ENCODE measurements around the gene GRM7.

The GRM7 gene

GRCh38 chr3:7423995-7424394 lies 563.1 kb downstream of the GRM7 start:
- no peak overlapping the region for H3K4me3 ChIP-seq (ENCODE audit: low read length)
- no peak for TF ChIP-seq CTCF (conservative IDR thresholded peaks at IDR 0.05; ENCODE audit: low read length)
- DNase-seq (ENCODE audit: low read depth) = no peak

GRCh38 chr3:7428206-7428718 lies 567.3 kb downstream of the GRM7 start:
- DNase-seq (ENCODE audit: low read depth) = no peak
- no peak for TF ChIP-seq CTCF (conservative IDR thresholded peaks at IDR 0.05; ENCODE audit: low read length)
- no peak overlapping the region for H3K4me3 ChIP-seq (ENCODE audit: low read length)

GRCh38 chr3:7432610-7433009 lies 571.7 kb downstream of the GRM7 start:
- no peak for DNase-seq (ENCODE audit: low read depth)
- no peak overlapping the region for H3K4me3 ChIP-seq (ENCODE audit: low read length)
- TF ChIP-seq CTCF (conservative IDR thresholded peaks at IDR 0.05; ENCODE audit: low read length) = no peak

GRCh38 chr3:7433073-7433472 lies 572.2 kb downstream of the GRM7 start:
- H3K4me3 ChIP-seq (ENCODE audit: low read length) = no peak overlapping the region
- no peak for DNase-seq (ENCODE audit: low read depth)
- no peak for TF ChIP-seq CTCF (conservative IDR thresholded peaks at IDR 0.05; ENCODE audit: low read length)

- no peak overlapping the region for H3K4me3 ChIP-seq (ENCODE audit: low read length)
- no peak for DNase-seq (ENCODE audit: low read depth)
- TF ChIP-seq CTCF (conservative IDR thresholded peaks at IDR 0.05; ENCODE audit: low read length) = no peak
These were observed 575.6 kb downstream of the GRM7 start for GRCh38 chr3:7436542-7436941.

GRCh38 chr3:7437231-7437630 lies 576.3 kb downstream of the GRM7 start:
- no peak for TF ChIP-seq CTCF (conservative IDR thresholded peaks at IDR 0.05; ENCODE audit: low read length)
- no peak overlapping the region for H3K4me3 ChIP-seq (ENCODE audit: low read length)
- no peak for DNase-seq (ENCODE audit: low read depth)

- DNase-seq (ENCODE audit: low read depth) = no peak
- no peak overlapping the region for H3K4me3 ChIP-seq (ENCODE audit: low read length)
- no peak for TF ChIP-seq CTCF (conservative IDR thresholded peaks at IDR 0.05; ENCODE audit: low read length)
These were observed 578.3 kb downstream of the GRM7 start for GRCh38 chr3:7439101-7439680.
